HG03108 (cell line): ENCODE data around the gene MIX23.

Experiments used
- ATAC-seq: cut with Tn5 transposase; IDR thresholded peaks from one replicate; pipeline ENCODE4 v1.9.1; 2021; ENCODE audit warnings: moderate library complexity; ENCODE audit not compliant: unreplicated experiment

Gene MIX23

GRCh38 chr3:122353215-122353614 is 29.8 kb downstream of the MIX23 start:
- ATAC-seq = no peak

GRCh38 chr3:122351612-122352011 is 31.4 kb downstream of the MIX23 start:
- no peak for ATAC-seq

GRCh38 chr3:122350814-122351418 is 32.1 kb downstream of the MIX23 start:
- no peak for ATAC-seq

GRCh38 chr3:122349171-122349570 is 33.9 kb downstream of the MIX23 start:
- no peak for ATAC-seq

GRCh38 chr3:122343654-122344053 is 39.4 kb downstream of the MIX23 start:
- ATAC-seq = no peak

- ATAC-seq = no peak
Measured at GRCh38 chr3:122342803-122343202, 40.2 kb downstream of the MIX23 start.

- ATAC-seq = no peak
Measured at GRCh38 chr3:122332551-122332950, 50.5 kb downstream of the MIX23 start.

- no peak for ATAC-seq
Measured at GRCh38 chr3:122331886-122332285, 51.1 kb downstream of the MIX23 start.

- no peak for ATAC-seq
Measured at GRCh38 chr3:122325769-122326168, 57.3 kb downstream of the MIX23 start.

- no peak for ATAC-seq
Measured at GRCh38 chr3:122324871-122325323, 58.1 kb downstream of the MIX23 start, which contains the start of gene CSTA. CSTA (plus strand) TSS chr3:122325248; CDS start chr3:122325293, 45 bp downstream.

GRCh38 chr3:122322095-122323075 is 60.6 kb downstream of the MIX23 start:
- peak; percentile 60 for ATAC-seq

GRCh38 chr3:122318620-122319019 is 64.4 kb downstream of the MIX23 start:
- no peak for ATAC-seq

- ATAC-seq = no peak
Measured at GRCh38 chr3:122316368-122316767, 66.7 kb downstream of the MIX23 start.

- no peak for ATAC-seq
Measured at GRCh38 chr3:122315619-122316018, 67.4 kb downstream of the MIX23 start.

- ATAC-seq = no peak
Measured at GRCh38 chr3:122314228-122314876, 68.7 kb downstream of the MIX23 start.

GRCh38 chr3:122313281-122313680 is 69.8 kb downstream of the MIX23 start:
- no peak for ATAC-seq

- ATAC-seq = no peak
Measured at GRCh38 chr3:122312826-122313225, 70.2 kb downstream of the MIX23 start.

- ATAC-seq = no peak
Measured at GRCh38 chr3:122310361-122310760, 72.7 kb downstream of the MIX23 start.
